Measurements from ENCODE around the gene CCL13.

GRCh38 chr17:34406226-34406625 lies 49.9 kb downstream of the CCL13 start:
- TF ChIP-seq CTCF (IDR thresholded peaks at IDR 0.05) (no peak), POLR2A (IDR thresholded peaks at IDR 0.05) (no peak)

Data from uterus (tissue), 2 donors.